Measurements from ENCODE around the gene FERMT3.

The FERMT3 gene

DNA sequence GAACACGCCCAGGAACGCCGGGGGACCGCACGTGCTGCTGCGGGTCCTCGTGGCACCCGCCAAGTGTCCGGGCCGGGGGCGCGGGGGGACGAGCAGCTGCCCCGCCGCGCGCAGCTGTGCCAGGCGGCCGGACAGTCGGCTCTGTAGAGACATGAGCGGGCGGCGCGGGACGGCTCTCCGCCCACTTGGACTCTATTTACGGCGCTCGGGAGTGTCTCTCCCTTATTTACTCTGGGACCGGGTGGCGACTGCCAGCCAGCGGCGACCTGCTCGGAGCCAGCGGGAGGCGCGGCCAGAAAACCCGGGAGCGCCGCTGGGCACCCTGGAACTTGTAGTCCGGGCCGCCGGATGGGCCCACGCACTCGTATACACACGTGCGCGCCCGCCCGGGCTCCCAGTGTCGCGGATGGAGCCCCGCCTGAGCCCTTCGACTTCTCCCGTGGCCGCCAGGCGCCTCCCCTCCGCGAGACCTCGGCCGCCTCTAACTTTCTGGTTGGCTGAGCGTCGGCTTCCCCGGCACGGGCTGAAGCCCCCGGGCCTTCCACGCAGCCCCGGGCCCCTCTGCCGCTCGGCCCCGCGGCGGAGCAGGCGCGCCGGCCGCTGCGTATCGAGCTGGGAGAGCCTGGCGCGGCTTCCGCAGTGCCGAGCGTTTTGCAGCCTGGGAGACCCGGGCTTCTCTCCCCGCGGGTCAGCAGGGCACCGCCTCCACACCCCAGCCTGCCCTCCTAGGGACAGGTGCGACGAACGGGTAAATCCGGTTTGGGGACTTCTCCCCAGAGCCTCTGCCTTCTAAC lies 40.5 kb upstream of the FERMT3 start, which contains the start of gene MACROD1:
TSS of gene MACROD1 (minus strand) at position 272 of the 794 bp plus-strand sequence. CDS start at position 153, 119 bp downstream.
- no peak for TF ChIP-seq CTCF (IDR thresholded peaks at IDR 0.05; ENCODE audit: low read depth, low read length)

GRCh38 chr11:64170419-64170818 lies 36.1 kb upstream of the FERMT3 start:
- TF ChIP-seq CTCF (IDR thresholded peaks at IDR 0.05; ENCODE audit: low read depth, low read length), result no peak
- DNase-seq (ENCODE audit: extremely low read depth, low read depth), result no peak

More for the DNA sequence above, 40.5 kb upstream of the FERMT3 start, which contains the start of gene MACROD1:
- DNase-seq (ENCODE audit: extremely low read depth, low read depth), result peak; percentile 24

GRCh38 chr11:64173616-64174355 lies 32.7 kb upstream of the FERMT3 start:
- TF ChIP-seq CTCF (IDR thresholded peaks at IDR 0.05; ENCODE audit: low read depth, low read length), result no peak
- DNase-seq (ENCODE audit: extremely low read depth, low read depth), result no peak

GRCh38 chr11:64176751-64177150 lies 29.8 kb upstream of the FERMT3 start:
- TF ChIP-seq CTCF (IDR thresholded peaks at IDR 0.05; ENCODE audit: low read depth, low read length), result no peak
- no peak for DNase-seq (ENCODE audit: extremely low read depth, low read depth)

- TF ChIP-seq CTCF (IDR thresholded peaks at IDR 0.05; ENCODE audit: low read depth, low read length), result no peak
- DNase-seq (ENCODE audit: extremely low read depth, low read depth), result no peak
Measured at GRCh38 chr11:64178203-64178602, 28.3 kb upstream of the FERMT3 start.

DNA sequence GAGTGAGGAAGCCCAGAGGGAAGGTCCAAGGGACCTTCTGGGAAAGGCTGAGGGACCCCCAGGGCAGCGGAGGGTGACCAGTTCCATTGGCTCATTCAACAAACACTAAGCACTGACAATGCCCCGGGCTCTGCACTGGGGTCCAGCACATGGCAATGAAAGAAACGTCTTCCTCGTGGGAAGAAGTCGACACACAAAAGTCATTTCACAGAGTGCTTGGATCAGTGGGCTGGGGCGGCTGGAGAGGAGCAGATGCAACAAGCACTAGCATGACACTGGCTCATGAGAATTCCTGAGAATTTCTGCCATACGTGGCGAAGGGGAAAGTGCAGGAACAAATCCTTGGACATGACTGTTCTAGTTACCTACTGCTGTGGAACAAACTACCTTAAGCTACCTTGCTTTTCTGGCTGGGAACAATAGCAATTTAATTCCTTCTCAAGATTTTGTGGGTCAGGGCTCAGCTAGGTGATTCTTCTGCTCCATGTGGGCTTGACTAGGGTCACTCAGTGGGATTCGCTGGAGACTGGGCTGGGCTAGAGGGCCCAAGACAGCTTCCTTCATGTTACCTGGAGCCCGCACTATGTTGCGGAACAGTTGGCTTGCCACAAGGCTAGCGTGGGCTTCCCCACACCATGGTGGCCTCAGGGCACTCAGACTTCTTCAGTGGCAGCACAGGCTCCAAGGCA lies 27.4 kb upstream of the FERMT3 start:
- no peak for DNase-seq (ENCODE audit: extremely low read depth, low read depth)
- TF ChIP-seq CTCF (IDR thresholded peaks at IDR 0.05; ENCODE audit: low read depth, low read length), result no peak
